ENCODE results near the gene MAGIX.
"Not testable (repeated sequence)": the region's sequence is repeated elsewhere in the genome, so short reads cannot be mapped to it uniquely, and the experiment has no call there.

The MAGIX gene

GRCh38 chrX:49137492-49137891 lies 25.1 kb upstream of the MAGIX start:
- peaks cover 4% of the 10 kb centered on the region for H3K9me3 ChIP-seq (ENCODE audit: control insufficient read depth, low read length)
- no peaks in the 10 kb centered on the region for H3K27me3 ChIP-seq (replicated peaks; ENCODE audit: control insufficient read depth, insufficient read depth, low read length, poor library complexity, severe bottlenecking)
- H3K4me1 ChIP-seq (ENCODE audit: control insufficient read depth, insufficient read depth, low read length, poor library complexity, severe bottlenecking), result no peaks in the 10 kb centered on the region
- no peak overlapping the region for H3K27ac ChIP-seq (ENCODE audit: insufficient read depth, low read length, poor library complexity, severe bottlenecking)
- no peak for DNase-seq
- no peaks in the 10 kb centered on the region for H3K36me3 ChIP-seq (ENCODE audit: control insufficient read depth, insufficient read depth, low read length)
- H3K4me3 ChIP-seq (ENCODE audit: insufficient read depth, low read depth, low read length, poor library complexity, severe bottlenecking), result no peak overlapping the region

GRCh38 chrX:49139713-49140112 lies 22.8 kb upstream of the MAGIX start:
- H3K36me3 ChIP-seq (ENCODE audit: control insufficient read depth, insufficient read depth, low read length), result no peaks in the 10 kb centered on the region
- no peak overlapping the region for H3K27ac ChIP-seq (ENCODE audit: insufficient read depth, low read length, poor library complexity, severe bottlenecking)
- no peak overlapping the region for H3K4me3 ChIP-seq (ENCODE audit: insufficient read depth, low read depth, low read length, poor library complexity, severe bottlenecking)
- H3K27me3 ChIP-seq (replicated peaks; ENCODE audit: control insufficient read depth, insufficient read depth, low read length, poor library complexity, severe bottlenecking), result no peaks in the 10 kb centered on the region
- no peak for DNase-seq
- H3K9me3 ChIP-seq (ENCODE audit: control insufficient read depth, low read length), result peaks cover 4% of the 10 kb centered on the region
- H3K4me1 ChIP-seq (ENCODE audit: control insufficient read depth, insufficient read depth, low read length, poor library complexity, severe bottlenecking), result no peaks in the 10 kb centered on the region

GRCh38 chrX:49142264-49142663 lies 20.3 kb upstream of the MAGIX start:
- H3K4me1 ChIP-seq (ENCODE audit: control insufficient read depth, insufficient read depth, low read length, poor library complexity, severe bottlenecking); H3K27me3 ChIP-seq (replicated peaks; ENCODE audit: control insufficient read depth, insufficient read depth, low read length, poor library complexity, severe bottlenecking): not testable (repeated sequence)

GRCh38 chrX:49143154-49143553 lies 19.4 kb upstream of the MAGIX start:
- not testable (repeated sequence) for H3K27ac ChIP-seq (ENCODE audit: insufficient read depth, low read length, poor library complexity, severe bottlenecking); H3K4me3 ChIP-seq (ENCODE audit: insufficient read depth, low read depth, low read length, poor library complexity, severe bottlenecking); H3K27me3 ChIP-seq (replicated peaks; ENCODE audit: control insufficient read depth, insufficient read depth, low read length, poor library complexity, severe bottlenecking); H3K9me3 ChIP-seq (ENCODE audit: control insufficient read depth, low read length); H3K36me3 ChIP-seq (ENCODE audit: control insufficient read depth, insufficient read depth, low read length); H3K4me1 ChIP-seq (ENCODE audit: control insufficient read depth, insufficient read depth, low read length, poor library complexity, severe bottlenecking); DNase-seq

More at GRCh38 chrX:49142264-49142663, 20.3 kb upstream of the MAGIX start:
- H3K9me3 ChIP-seq (ENCODE audit: control insufficient read depth, low read length); H3K27ac ChIP-seq (ENCODE audit: insufficient read depth, low read length, poor library complexity, severe bottlenecking); H3K4me3 ChIP-seq (ENCODE audit: insufficient read depth, low read depth, low read length, poor library complexity, severe bottlenecking); H3K36me3 ChIP-seq (ENCODE audit: control insufficient read depth, insufficient read depth, low read length); DNase-seq: not testable (repeated sequence)

- no peak overlapping the region for H3K4me3 ChIP-seq (ENCODE audit: insufficient read depth, low read depth, low read length, poor library complexity, severe bottlenecking)
- no peak for DNase-seq
These were observed 15.3 kb upstream of the MAGIX start for GRCh38 chrX:49147282-49147681.

GRCh38 chrX:49147936-49148335 lies 14.6 kb upstream of the MAGIX start:
- Histone ChIP-seq H3K9me3 (ENCODE audit: control insufficient read depth, low read length) (no peaks in the 10 kb centered on the region), H3K4me1 (ENCODE audit: control insufficient read depth, insufficient read depth, low read length, poor library complexity, severe bottlenecking) (no peaks in the 10 kb centered on the region), H3K27me3 (replicated peaks; ENCODE audit: control insufficient read depth, insufficient read depth, low read length, poor library complexity, severe bottlenecking) (no peaks in the 10 kb centered on the region), H3K4me3 (ENCODE audit: insufficient read depth, low read depth, low read length, poor library complexity, severe bottlenecking) (no peak overlapping the region), H3K27ac (ENCODE audit: insufficient read depth, low read length, poor library complexity, severe bottlenecking) (no peak overlapping the region), H3K36me3 (ENCODE audit: control insufficient read depth, insufficient read depth, low read length) (no peaks in the 10 kb centered on the region)
- DNase-seq, result no peak

More at GRCh38 chrX:49147282-49147681, 15.3 kb upstream of the MAGIX start:
- Histone ChIP-seq H3K9me3 (ENCODE audit: control insufficient read depth, low read length) (no peaks in the 10 kb centered on the region), H3K27me3 (replicated peaks; ENCODE audit: control insufficient read depth, insufficient read depth, low read length, poor library complexity, severe bottlenecking) (no peaks in the 10 kb centered on the region), H3K4me1 (ENCODE audit: control insufficient read depth, insufficient read depth, low read length, poor library complexity, severe bottlenecking) (no peaks in the 10 kb centered on the region), H3K27ac (ENCODE audit: insufficient read depth, low read length, poor library complexity, severe bottlenecking) (no peak overlapping the region), H3K36me3 (ENCODE audit: control insufficient read depth, insufficient read depth, low read length) (no peaks in the 10 kb centered on the region)

- not testable (repeated sequence) for DNase-seq; H3K4me1 ChIP-seq (ENCODE audit: control insufficient read depth, insufficient read depth, low read length, poor library complexity, severe bottlenecking); H3K27ac ChIP-seq (ENCODE audit: insufficient read depth, low read length, poor library complexity, severe bottlenecking); H3K9me3 ChIP-seq (ENCODE audit: control insufficient read depth, low read length); H3K27me3 ChIP-seq (replicated peaks; ENCODE audit: control insufficient read depth, insufficient read depth, low read length, poor library complexity, severe bottlenecking); H3K36me3 ChIP-seq (ENCODE audit: control insufficient read depth, insufficient read depth, low read length); H3K4me3 ChIP-seq (ENCODE audit: insufficient read depth, low read depth, low read length, poor library complexity, severe bottlenecking)
These were observed 14.0 kb upstream of the MAGIX start for GRCh38 chrX:49148390-49149100.

GRCh38 chrX:49149291-49149690 lies 13.3 kb upstream of the MAGIX start:
- H3K36me3 ChIP-seq (ENCODE audit: control insufficient read depth, insufficient read depth, low read length); H3K27me3 ChIP-seq (replicated peaks; ENCODE audit: control insufficient read depth, insufficient read depth, low read length, poor library complexity, severe bottlenecking); DNase-seq; H3K4me1 ChIP-seq (ENCODE audit: control insufficient read depth, insufficient read depth, low read length, poor library complexity, severe bottlenecking); H3K9me3 ChIP-seq (ENCODE audit: control insufficient read depth, low read length); H3K27ac ChIP-seq (ENCODE audit: insufficient read depth, low read length, poor library complexity, severe bottlenecking); H3K4me3 ChIP-seq (ENCODE audit: insufficient read depth, low read depth, low read length, poor library complexity, severe bottlenecking): not testable (repeated sequence)

GRCh38 chrX:49153467-49153866 lies 9.1 kb upstream of the MAGIX start:
- Histone ChIP-seq H3K27me3 (replicated peaks; ENCODE audit: control insufficient read depth, insufficient read depth, low read length, poor library complexity, severe bottlenecking) (no peaks in the 10 kb centered on the region), H3K36me3 (ENCODE audit: control insufficient read depth, insufficient read depth, low read length) (no peaks in the 10 kb centered on the region), H3K9me3 (ENCODE audit: control insufficient read depth, low read length) (no peaks in the 10 kb centered on the region), H3K4me1 (ENCODE audit: control insufficient read depth, insufficient read depth, low read length, poor library complexity, severe bottlenecking) (no peaks in the 10 kb centered on the region), H3K27ac (ENCODE audit: insufficient read depth, low read length, poor library complexity, severe bottlenecking) (no peak overlapping the region), H3K4me3 (ENCODE audit: insufficient read depth, low read depth, low read length, poor library complexity, severe bottlenecking) (no peak overlapping the region)
- no peak for DNase-seq

GRCh38 chrX:49155243-49155899 lies 7.2 kb upstream of the MAGIX start:
- Histone ChIP-seq H3K9me3 (ENCODE audit: control insufficient read depth, low read length) (no peaks in the 10 kb centered on the region), H3K27me3 (replicated peaks; ENCODE audit: control insufficient read depth, insufficient read depth, low read length, poor library complexity, severe bottlenecking) (no peaks in the 10 kb centered on the region), H3K4me3 (ENCODE audit: insufficient read depth, low read depth, low read length, poor library complexity, severe bottlenecking) (peak overlapping the region; percentile 56), H3K36me3 (ENCODE audit: control insufficient read depth, insufficient read depth, low read length) (no peaks in the 10 kb centered on the region), H3K27ac (ENCODE audit: insufficient read depth, low read length, poor library complexity, severe bottlenecking) (peak overlapping the region; percentile 87), H3K4me1 (ENCODE audit: control insufficient read depth, insufficient read depth, low read length, poor library complexity, severe bottlenecking) (no peaks in the 10 kb centered on the region)
- DNase-seq, result peak in 1 of 3 donors; percentile 27
